ENCODE measurements around the gene LSAMP.
A peak's percentile ranks its signal among the peaks of the same experiment; 100 is the strongest.
"Not testable (repeated sequence)": the region's sequence is repeated elsewhere in the genome, so short reads cannot be mapped to it uniquely, and the experiment has no call there.

LSAMP gene

DNA sequence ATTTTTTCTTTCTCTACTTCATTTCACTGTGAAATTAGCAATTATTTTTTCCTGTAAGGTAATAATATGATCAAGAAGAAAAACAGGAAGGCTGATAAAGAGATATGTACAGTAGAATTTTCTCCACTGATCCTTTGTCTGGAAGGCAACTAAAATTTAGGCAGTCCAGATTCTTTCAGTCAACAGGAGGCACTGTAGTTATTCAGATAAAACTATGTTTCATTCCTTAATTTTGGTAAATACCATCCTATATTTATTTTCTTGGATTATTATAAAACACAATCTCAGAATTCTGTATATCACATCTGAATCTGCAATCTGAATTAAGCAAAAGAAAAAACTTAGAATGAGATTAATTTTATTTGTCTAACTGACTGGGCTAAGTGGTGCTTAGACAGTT lies 343.2 kb downstream of the LSAMP start:
- DNase-seq: no peak

DNA sequence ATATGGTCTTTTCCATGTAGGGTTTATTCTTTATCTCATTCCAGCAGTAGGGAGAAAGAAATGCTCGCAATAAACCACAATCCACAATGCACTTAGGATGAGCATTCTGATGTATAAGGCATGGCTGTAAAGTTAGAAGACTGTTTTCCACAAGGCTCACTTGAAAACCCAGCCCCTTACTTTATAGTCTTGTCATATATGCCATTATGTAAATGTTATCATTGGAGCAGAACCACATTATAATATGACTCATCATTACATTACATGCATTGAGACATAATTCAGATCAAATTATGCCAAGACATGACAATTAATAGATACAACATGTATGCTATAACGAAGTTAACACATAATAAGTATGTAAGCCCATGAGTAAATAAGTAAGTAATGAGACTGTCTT lies 348.1 kb downstream of the LSAMP start:
- no peak for DNase-seq

DNA sequence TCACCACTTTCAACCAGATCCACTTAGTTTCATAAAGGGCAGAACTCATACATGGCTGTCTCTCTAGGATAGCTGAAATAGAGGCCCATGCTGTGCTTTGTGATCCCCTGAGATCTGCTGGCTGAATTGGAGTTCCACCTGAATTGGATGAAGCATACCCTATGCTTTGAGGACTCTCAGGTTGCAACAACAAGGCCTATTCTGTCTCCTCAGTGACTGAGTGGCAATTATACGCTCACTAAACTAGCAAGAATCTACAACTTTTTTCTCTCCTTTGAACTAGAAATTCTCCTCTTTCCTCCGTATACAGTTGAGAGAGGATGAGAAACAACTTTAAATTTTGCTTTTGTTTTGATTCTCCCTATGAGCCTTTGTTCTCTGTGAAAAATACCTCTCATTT lies 348.7 kb downstream of the LSAMP start:
- no peak for DNase-seq

DNA sequence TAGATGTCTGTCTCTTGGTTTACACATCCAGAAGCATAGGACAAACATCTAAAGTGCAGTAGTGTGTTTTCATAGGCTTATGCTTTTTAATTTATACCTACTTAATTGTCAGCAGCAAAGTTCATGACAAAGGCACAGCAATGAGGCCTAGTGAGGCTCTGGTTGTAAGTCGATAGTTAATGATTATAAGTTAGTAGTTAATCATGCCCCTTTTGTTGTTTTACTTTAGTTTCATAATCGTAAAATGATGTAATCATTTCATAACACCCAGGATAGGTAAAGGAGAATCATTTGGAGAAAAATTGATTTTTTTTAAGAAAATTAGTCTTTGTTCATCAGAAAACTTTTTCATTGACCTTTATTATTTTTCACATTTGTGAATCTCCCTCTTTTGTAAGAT lies 351.9 kb downstream of the LSAMP start:
- no peak for DNase-seq

DNA sequence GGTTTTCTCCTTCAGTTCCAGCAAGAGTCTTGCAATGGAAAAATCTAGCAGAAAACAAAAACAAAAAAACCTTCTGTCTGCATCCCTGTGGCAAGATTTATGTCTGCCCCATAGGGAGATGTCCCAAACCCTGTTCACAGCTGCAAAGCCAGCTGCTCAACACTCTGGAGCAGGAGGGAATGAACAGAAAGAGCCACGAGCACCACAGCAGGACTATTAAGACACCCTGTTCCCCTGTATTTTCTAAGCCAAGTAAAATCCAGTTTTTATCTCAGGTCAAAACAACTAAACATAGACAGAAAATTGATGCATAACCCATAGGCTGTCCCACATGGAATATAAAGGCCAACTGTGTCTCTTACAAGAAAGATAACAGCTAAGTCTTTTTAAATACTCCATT lies 357.9 kb downstream of the LSAMP start:
- no peak for DNase-seq

DNA sequence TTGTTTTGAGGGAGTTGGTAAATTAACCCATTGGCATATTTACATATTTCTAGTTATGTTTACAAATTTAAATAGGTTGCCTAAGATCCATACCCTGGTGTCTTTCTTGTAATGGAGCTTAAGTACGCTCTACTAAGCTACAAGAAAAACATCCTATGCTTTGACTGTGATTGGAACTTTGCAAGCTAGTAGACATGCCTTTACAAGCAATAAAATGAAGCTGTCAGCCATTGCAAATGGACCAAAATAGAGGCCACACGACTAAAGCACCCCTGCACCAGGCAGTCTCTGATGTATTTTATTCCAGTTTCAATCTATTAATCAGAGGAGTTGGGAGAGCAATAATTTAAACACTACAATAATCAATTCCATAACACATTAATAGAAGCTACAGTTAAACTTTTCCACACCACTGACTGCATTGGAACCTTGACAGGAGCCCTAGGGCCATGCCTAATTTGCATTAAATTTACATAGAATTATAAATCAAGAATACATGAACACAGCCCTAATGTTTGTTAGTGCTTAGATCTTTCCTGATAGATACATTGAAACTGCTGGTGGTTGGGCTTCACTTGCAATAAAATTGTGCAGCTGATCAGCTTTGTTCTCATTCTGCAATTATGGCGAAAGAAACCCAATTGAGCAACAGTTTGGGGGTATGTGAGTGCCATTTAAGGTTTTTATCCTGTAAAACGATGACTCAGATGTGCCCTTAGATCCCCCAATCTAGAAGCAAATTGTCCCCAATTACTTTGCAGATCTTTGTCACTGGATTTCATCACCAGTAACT lies 360.1 kb downstream of the LSAMP start:
- no peak for DNase-seq

DNA sequence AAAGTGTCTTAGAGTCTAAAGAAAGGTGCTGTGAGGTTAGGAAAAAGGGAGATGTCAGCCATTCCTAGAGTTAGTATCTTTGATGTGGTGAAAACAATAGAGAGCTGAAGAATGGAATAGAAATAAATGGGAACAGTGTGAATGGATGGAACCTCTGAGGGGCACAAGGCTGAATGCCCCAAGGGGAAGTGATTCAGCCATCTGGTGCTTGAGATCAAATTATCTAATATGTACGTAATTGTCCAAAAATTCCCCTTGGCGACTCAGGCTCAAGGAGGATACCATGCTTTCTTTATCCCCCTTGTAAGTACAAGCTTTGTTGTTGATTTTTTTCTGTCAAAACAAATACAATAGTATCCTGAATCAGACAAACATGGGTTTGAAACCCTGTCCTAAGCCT lies 361.6 kb downstream of the LSAMP start:
- no peak for DNase-seq

DNA sequence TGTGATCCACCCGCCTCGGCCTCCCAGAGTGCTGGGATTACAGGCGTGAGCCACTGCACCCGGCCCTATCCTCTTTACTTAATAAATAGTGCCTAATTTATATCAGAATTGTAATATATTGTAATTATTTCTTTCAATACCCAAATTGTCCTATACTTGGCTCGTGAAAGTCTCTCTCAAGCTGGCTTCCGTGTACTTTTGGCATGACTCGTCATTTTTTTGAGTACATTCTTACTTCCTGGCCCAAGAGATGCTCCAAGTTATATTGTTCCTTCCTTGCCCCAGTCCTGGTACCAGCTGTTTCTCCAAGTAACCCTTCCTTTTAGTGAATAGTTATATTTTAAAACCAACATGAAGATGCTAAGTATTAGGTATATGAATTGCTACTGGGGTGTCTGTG lies 366.7 kb downstream of the LSAMP start:
- DNase-seq: no peak

DNA sequence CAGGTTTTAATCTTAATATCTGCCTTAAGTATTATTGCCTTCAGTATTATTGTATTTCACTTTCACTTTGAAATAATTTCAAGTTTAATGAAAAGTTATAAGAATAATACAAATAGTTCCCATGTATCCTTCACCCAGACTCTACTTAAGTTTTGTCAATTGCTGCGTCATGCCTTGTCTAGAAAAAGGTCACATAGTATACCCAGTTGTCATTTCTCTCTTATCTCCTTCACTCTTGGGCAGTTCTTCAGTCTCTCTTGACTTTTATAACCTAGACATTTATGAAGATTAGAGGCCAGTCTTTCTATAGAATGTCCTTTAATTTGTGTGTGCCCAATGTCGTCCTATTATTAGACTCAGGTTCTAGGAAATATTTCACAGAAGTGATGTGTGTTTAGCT lies 367.7 kb downstream of the LSAMP start:
- no peak for DNase-seq

DNA sequence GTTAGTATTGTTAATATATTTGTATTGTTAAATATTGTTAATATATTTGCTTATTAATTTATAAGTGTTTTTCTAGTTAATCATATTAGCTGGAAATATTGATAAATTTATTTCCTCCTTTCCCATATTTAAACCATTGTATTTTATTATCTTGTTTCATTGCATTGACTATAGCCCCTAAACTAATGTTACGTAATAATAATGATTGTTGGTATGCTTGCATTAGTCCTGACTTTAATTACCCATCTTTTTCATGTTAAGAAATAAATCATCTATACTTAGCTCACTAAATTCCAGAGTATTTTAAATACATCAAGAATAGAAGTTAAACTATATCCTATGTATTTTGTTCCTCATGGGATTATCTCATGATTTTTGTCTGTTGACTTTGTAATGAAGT lies 368.2 kb downstream of the LSAMP start:
- no peak for DNase-seq

DNA sequence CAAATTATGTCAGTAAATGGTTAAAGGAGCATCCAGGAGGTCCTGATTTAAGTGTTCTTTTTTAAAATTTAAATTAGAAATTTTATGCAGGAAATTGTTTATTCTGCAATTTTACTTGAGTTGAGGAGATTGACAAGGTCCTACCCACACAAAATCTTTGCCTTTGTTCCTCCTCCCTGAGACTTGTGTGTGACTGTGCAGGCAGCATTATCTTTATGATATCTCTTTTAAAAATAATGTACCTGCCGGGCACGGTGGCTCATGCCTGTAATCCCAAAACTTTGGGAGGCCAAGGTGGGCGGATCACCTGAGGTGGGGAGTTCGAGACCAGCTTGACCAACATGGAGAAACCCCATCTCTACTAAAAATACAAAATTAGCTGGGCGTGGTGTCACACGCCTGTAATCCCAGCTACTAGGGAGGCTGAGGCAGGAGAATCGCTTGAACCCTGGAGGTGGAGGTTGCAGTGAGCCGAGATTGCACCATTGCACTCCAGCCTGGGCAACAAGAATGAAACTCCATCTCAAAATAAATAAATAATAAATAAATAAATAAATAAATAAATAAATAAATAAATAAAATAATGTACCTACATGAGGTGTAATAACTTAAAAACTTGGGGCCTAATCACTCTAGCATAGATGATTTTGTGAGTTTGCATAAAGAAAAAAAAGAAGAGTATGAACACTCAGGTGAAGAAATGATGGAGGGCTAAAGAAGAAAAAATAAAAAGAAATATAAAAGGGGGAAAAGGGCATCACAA lies 374.6 kb downstream of the LSAMP start:
- DNase-seq: not testable (repeated sequence)

DNA sequence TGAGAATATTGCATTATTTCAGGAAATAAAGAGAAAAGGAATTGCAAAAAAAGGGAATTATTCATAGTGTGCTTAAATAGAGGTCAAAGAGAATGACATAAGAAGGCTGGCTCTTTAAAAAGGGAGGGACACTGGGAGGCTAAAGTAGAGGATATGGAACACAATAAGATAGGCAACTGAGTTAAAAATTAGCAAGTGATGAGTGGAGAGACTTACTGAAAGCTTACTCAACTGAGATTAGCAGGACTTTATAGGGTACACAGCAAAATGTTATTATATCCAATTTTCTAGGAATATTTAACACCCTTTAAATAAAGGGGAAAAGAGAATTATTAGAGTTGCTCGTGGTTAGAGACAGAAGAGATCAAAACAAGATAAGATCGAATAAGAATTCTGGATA lies 375.2 kb downstream of the LSAMP start:
- DNase-seq: no peak

DNA sequence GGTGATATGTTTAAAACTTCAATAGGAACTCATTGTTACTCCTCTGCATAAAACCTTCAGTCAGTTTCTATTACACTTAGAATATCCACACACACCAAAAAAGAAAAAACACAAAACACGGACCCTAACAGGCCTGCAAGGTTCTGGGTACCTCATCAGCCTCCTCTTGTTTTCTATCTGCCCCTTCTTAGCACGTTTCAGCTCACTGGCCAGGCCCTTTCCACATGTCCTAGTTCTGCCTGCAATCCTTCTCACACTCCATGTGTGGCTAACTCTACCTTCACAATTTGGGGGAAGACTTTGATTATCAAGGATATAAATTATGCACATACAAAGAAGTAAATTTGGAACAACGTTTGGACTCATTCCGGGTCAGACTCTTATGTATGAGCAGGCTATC lies 376.3 kb downstream of the LSAMP start:
- no peak for DNase-seq

DNA sequence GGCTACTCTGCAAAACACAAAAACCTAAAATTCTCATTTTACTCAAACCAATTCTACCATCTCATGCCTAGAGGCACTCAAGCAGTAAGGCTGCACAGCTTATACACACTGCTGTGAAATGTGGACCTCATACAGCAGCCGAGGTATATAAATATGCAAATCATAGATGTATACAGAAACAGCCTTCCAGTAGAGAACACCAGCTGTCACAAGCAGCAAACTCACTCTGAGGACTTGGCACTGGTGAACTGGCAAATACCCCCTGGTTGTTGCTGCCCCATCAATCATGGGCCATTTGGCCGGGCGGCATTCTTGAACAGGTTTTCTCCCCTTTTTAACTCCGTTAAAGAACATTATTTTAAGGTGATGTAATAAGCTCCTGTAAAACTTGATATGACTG lies 378.0 kb downstream of the LSAMP start:
- DNase-seq: peak in 1 of 14 donors; percentile 61

DNA sequence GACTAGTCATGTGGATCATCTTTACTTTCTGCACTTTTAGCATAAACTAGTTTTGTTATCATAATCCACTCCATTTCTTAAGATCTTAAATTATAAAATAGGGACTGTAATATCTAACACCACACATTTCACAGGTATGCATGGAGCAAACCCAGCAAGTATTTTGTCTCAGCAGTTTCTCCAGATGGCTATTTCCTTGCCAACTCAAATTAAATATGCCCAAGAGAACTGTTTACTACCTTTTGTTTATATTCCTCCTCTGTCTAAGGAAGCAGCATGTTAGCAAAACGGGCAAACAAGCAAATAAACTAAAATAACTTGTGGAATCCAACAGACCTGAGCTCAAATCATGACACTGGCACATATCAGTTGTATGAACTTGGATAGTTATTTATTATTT lies 379.8 kb downstream of the LSAMP start:
- peak in 1 of 14 donors; percentile 51 for DNase-seq

DNA sequence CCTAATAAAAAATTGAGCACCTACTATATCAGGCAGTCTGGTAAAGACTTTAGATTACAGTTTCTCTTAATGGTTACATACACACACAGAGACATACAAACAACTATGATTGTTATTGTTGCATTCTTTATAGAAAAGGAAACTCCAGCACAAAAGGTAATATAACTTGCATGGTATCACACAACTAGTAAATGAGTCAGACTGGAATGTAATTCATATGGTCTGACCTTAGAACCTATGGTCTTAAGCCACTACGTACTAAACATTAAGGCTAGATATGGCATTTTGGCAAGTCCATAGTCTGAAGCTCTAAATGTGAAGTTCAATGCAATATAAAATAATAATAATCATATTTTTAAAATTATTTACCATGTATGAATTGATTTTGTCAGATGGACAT lies 380.6 kb downstream of the LSAMP start:
- no peak for DNase-seq

DNA sequence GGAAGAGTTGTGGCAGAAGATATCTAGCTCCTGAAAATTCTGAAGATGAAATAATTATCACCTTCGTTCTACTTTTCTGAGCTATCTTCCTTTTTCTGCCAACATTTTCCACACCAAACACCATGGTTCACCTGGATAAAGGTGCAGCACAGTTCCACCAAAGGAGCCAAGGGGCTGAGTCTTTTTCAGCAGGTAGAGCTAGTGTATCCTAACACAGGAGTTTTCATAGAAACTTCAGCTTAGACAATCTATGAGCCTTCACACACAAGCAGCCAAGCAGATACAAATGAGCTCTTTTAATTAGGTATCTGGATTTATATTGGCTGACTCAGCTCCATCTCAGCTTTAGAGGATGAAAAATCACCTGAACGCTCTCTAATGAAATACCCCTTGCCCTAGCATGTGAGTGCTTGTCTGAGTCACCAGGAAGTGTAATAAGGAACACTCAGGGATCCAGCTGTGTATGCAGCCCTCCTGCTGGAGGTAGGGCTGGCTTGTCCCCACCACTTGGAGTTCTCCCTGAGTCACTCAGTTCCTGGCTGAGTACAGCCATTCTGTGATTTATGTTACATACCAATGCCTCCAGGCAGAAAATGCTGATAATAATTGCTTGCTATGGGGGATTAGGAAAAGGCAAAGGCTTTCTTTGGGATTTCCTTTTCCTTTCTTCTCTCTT lies 385.7 kb downstream of the LSAMP start:
- no peak for DNase-seq

DNA sequence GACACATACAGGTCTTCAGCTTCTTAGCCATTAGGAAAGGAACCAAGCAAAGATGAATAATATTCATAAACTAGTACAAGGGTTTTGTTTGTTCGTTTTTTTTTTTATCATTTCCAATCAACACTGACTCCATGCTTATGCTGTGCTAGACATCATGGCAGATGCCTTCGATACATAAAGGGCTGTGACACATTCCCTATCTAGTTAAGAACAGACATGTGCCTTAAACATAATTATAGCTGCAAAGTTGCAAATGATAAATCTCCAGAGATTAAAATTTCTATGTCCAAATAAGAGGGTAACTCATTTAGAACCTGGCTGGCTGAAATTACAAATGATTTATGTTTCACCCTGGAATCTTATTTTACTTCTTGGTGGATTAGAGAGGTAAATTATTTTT lies 386.4 kb downstream of the LSAMP start:
- no peak for DNase-seq

DNA sequence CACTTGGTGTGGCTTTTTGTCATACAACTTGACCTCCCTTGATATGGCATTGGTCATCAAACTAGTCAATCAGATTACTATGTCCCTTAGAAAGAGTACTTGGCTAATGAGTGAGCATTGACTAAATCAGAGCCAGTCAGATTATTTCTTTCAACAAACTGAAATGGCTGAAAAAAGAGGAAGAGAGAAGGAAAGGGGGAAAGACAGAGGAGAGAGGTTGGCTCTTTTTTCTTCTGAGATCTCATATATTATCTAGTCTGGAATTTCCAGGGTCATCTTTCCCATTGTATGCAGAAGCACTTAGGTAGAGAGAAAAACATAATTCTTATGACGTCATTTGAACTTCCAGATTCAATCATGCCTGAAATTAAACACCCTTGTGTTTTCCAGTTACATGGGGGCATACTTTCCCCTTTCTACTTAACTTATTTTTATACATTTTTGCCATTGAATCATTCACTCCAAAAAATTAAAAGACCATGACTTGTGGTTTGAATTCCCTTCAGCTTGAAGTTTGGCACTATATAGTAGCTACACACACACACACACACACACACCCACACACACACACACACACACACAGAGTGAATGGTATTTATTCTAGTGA lies 387.8 kb downstream of the LSAMP start:
- no peak for DNase-seq

DNA sequence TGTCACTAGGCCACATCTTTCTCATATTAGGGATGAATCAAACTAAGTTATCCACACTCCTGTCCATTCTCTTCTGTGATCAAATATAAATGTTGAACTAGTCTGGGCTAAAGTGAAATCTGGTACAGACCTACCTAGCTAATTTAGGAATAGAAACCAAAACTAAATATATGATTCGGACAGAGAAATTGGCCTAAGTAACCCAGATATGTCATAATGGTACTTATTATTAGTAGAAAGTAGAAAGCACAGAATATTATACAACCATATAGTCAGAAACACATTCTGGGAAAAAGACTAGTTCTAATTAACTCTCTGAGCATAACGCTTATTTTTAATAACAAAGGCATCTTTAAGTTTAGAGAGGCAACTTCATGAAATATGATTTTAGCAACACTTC lies 389.0 kb downstream of the LSAMP start:
- no peak for DNase-seq

DNA sequence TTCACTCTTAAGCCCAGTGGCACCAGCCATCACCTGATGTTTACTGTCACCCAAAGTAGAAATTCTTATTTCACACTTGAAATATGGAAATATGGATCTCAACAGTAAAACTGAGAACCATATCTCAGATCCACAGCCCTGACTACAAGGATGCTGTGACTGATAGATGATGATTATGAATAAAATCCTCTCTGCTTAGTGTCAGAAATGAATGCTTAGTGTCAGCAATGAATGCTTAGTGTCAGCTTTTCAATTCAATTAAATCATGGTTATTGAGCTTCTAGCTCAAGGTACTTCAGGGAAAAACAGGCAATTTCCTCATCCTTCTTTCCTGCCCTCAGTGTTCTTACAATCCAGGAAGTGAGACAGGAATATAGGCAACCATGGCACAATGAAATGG lies 392.3 kb downstream of the LSAMP start:
- DNase-seq: no peak

DNA sequence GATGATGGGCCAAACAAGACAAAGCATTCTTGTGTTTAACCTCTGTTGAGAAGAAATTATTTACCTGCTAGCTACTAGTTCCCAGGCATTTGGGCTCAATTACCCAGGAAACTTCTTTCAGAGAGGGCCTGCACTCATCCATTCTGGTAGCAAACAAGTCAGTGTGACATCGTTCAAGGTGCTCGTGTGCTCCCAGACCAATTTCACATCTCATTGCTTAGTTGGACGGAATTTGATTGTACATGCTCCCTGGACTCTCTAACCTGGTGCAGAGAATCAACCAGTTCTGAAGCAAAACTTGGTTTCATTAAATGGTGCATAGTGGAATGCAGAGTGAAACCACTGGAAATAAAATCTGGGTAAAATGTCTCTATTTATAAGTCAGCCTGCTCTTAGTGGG lies 392.7 kb downstream of the LSAMP start:
- DNase-seq: no peak

DNA sequence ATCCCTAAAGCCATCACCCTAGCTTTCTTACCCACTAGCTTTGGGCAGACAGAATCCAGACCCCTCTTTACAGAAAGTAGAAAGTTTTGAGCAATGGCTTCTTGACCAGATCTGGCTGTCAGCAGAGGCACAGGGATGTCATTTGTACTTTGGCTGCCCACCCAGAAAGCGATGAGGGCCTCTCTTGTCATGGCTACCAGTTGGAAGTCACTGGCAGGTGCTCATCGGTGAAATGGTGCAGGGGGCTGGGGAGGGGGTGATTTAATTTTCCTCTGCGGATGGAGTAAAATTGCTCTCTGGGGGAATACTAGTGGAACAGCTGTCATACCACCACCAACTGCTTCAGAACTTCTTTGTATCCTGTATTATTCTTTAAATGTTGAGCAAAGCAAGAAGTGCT lies 393.7 kb downstream of the LSAMP start:
- no peak for DNase-seq
